Measurements from ENCODE around the gene ELOVL5.

ELOVL5 gene

GRCh38 chr6:53290537-53291510, 57.9 kb downstream of the ELOVL5 start:
- TF ChIP-seq TCF12 (IDR thresholded peaks at IDR 0.05; ENCODE audit: low read depth) (no peak), EP300 (IDR thresholded peaks at IDR 0.05; ENCODE audit: borderline replicate concordance) (no peak), USF1 (IDR thresholded peaks at IDR 0.05) (no peak), TEAD4 (IDR thresholded peaks at IDR 0.05) (no peak)

- TF ChIP-seq USF1 (IDR thresholded peaks at IDR 0.05), result no peak
- TF ChIP-seq TAF1 (IDR thresholded peaks at IDR 0.05; ENCODE audit: low read depth), result no peak
- TF ChIP-seq EGR1 (IDR thresholded peaks at IDR 0.05), result no peak
- no peak for TF ChIP-seq RAD21 (IDR thresholded peaks at IDR 0.05; ENCODE audit: low read depth)
- TF ChIP-seq NFIC (IDR thresholded peaks at IDR 0.05), result no peak
- no peak for TF ChIP-seq FOXM1 (IDR thresholded peaks at IDR 0.05; ENCODE audit: borderline replicate concordance, low read depth)
- no peak for TF ChIP-seq CREB1 (IDR thresholded peaks at IDR 0.05; ENCODE audit: low read depth)
- no peak for TF ChIP-seq YY1 (IDR thresholded peaks at IDR 0.05; ENCODE audit: low read depth)
- no peak for TF ChIP-seq TEAD4 (IDR thresholded peaks at IDR 0.05)
These were observed 61.2 kb downstream of the ELOVL5 start for GRCh38 chr6:53287336-53288225.

GRCh38 chr6:53284901-53285300, 63.8 kb downstream of the ELOVL5 start:
- TF ChIP-seq FOXM1 (IDR thresholded peaks at IDR 0.05; ENCODE audit: borderline replicate concordance, low read depth) (no peak), CREB1 (IDR thresholded peaks at IDR 0.05; ENCODE audit: low read depth) (no peak), USF1 (IDR thresholded peaks at IDR 0.05) (no peak), NFIC (IDR thresholded peaks at IDR 0.05) (no peak), CEBPB (IDR thresholded peaks at IDR 0.05) (no peak), RAD21 (IDR thresholded peaks at IDR 0.05; ENCODE audit: low read depth) (no peak), TEAD4 (IDR thresholded peaks at IDR 0.05) (no peak)

- TF ChIP-seq CREB1 (IDR thresholded peaks at IDR 0.05; ENCODE audit: low read depth), result no peak
- TF ChIP-seq YY1 (IDR thresholded peaks at IDR 0.05; ENCODE audit: low read depth), result no peak
- no peak for TF ChIP-seq FOXM1 (IDR thresholded peaks at IDR 0.05; ENCODE audit: borderline replicate concordance, low read depth)
- TF ChIP-seq TAF1 (IDR thresholded peaks at IDR 0.05; ENCODE audit: low read depth), result no peak
- no peak for TF ChIP-seq TEAD4 (IDR thresholded peaks at IDR 0.05)
- TF ChIP-seq ZBTB7A (IDR thresholded peaks at IDR 0.05; ENCODE audit: low read depth), result no peak
- TF ChIP-seq NFIC (IDR thresholded peaks at IDR 0.05), result no peak
- TF ChIP-seq EP300 (IDR thresholded peaks at IDR 0.05; ENCODE audit: borderline replicate concordance), result no peak
- no peak for TF ChIP-seq RAD21 (IDR thresholded peaks at IDR 0.05; ENCODE audit: low read depth)
- TF ChIP-seq EGR1 (IDR thresholded peaks at IDR 0.05), result no peak
- no peak for TF ChIP-seq CEBPB (IDR thresholded peaks at IDR 0.05)
- no peak for TF ChIP-seq USF1 (IDR thresholded peaks at IDR 0.05)
- no peak for TF ChIP-seq REST (IDR thresholded peaks at IDR 0.05; ENCODE audit: low read depth)
- no peak for TF ChIP-seq MAX (IDR thresholded peaks at IDR 0.05)
- no peak for TF ChIP-seq TCF12 (IDR thresholded peaks at IDR 0.05; ENCODE audit: low read depth)
These were observed 66.0 kb downstream of the ELOVL5 start for GRCh38 chr6:53282741-53283140.

- TF ChIP-seq FOXM1 (IDR thresholded peaks at IDR 0.05; ENCODE audit: borderline replicate concordance, low read depth), result no peak
- TF ChIP-seq ZBTB7A (IDR thresholded peaks at IDR 0.05; ENCODE audit: low read depth), result no peak
- no peak for TF ChIP-seq CEBPB (IDR thresholded peaks at IDR 0.05)
- TF ChIP-seq REST (IDR thresholded peaks at IDR 0.05; ENCODE audit: low read depth), result no peak
- TF ChIP-seq TCF12 (IDR thresholded peaks at IDR 0.05; ENCODE audit: low read depth), result no peak
- no peak for TF ChIP-seq YY1 (IDR thresholded peaks at IDR 0.05; ENCODE audit: low read depth)
- TF ChIP-seq EGR1 (IDR thresholded peaks at IDR 0.05), result no peak
- TF ChIP-seq USF1 (IDR thresholded peaks at IDR 0.05), result no peak
- no peak for TF ChIP-seq RAD21 (IDR thresholded peaks at IDR 0.05; ENCODE audit: low read depth)
- TF ChIP-seq TAF1 (IDR thresholded peaks at IDR 0.05; ENCODE audit: low read depth), result no peak
These were observed 66.5 kb downstream of the ELOVL5 start for GRCh38 chr6:53282234-53282633.

Measured in Ishikawa (cell line).